ENCODE data around the gene ZNF431. TPM values are rescaled to one million over a fixed set of nuclear protein-coding genes. Genes with fewer than 3 reads are reported as not detected.

The ZNF431 gene
- total and polyA plus RNA-seq, 2 of the 4 experiments (the other 2 are of a cell fraction): 4.3 to 4.5 TPM

- TF ChIP-seq MXI1 (IDR thresholded peaks at IDR 0.05; ENCODE audit: borderline replicate concordance, low read depth, low read length) (no peak), CHD1 (IDR thresholded peaks at IDR 0.05; ENCODE audit: low read depth, low read length) (no peak), SMC3 (IDR thresholded peaks at IDR 0.05; ENCODE audit: low read depth, low read length) (no peak), RAD21 (IDR thresholded peaks at IDR 0.05; ENCODE audit: low read length) (no peak), RCOR1 (IDR thresholded peaks at IDR 0.05; ENCODE audit: insufficient replicate concordance, low read length) (no peak), NFE2L2 (IDR thresholded peaks at IDR 0.05; ENCODE audit: low read depth, low read length) (no peak), BHLHE40 (IDR thresholded peaks at IDR 0.05; ENCODE audit: low read depth, low read length) (no peak)
These were observed 15.8 kb upstream of the ZNF431 start (continued) for GRCh38 chr19:21126078-21126477.

GRCh38 chr19:21127001-21127400, 14.8 kb upstream of the ZNF431 start:
- Histone ChIP-seq H3K4me1 (ENCODE audit: control insufficient read depth, insufficient read depth, low read length) (no peaks in the 10 kb centered on the region), H2BK5ac (ENCODE audit: low read depth, low read length, poor library complexity, severe bottlenecking) (no peak overlapping the region), H2AFZ (replicated peaks; ENCODE audit: low read length, poor library complexity) (no peak overlapping the region), H3K79me1 (ENCODE audit: low read depth in 1 of 2, low read length in 2 of 2) (no peaks in the 10 kb centered on the region), H2BK120ac (ENCODE audit: low read depth, low read length) (no peak overlapping the region), H3K4me3 (ENCODE audit: insufficient read depth, low read depth, low read length) (no peak overlapping the region), H3K36me3 (ENCODE audit: control insufficient read depth, insufficient read depth, low read length) (no peaks in the 10 kb centered on the region), H3K18ac (ENCODE audit: low read depth, low read length) (no peak overlapping the region), H3K56ac (ENCODE audit: extremely low read depth, insufficient read depth, low read length) (no peak overlapping the region), H2BK15ac (ENCODE audit: low read depth, low read length) (no peak overlapping the region), H3K27me3 (ENCODE audit: control insufficient read depth, insufficient read depth, low read length) (no peaks in the 10 kb centered on the region), H3K9ac (ENCODE audit: low read depth, low read length) (no peak overlapping the region), H2BK20ac (ENCODE audit: low read depth, low read length) (no peak overlapping the region), H2AK5ac (ENCODE audit: low read depth, low read length) (no peak overlapping the region), H2AK9ac (replicated peaks; ENCODE audit: low read depth, low read length, poor library complexity) (no peak overlapping the region), H3K4ac (ENCODE audit: low read depth, low read length) (no peak overlapping the region), H4K20me1 (ENCODE audit: insufficient read depth, low read length) (no peaks in the 10 kb centered on the region), H3K9me3 (ENCODE audit: control insufficient read depth, insufficient read depth, low read length) (no peaks in the 10 kb centered on the region), H3K27ac (ENCODE audit: insufficient read depth, low read length) (no peak overlapping the region), H4K91ac (ENCODE audit: insufficient read depth, low read depth, low read length) (no peak overlapping the region), H3K9me1 (ENCODE audit: insufficient read depth, low read length) (no peaks in the 10 kb centered on the region), H3K4me2 (ENCODE audit: low read depth, low read length) (no peak overlapping the region), H3K23ac (ENCODE audit: low read depth, low read length) (no peak overlapping the region), H3K14ac (replicated peaks; ENCODE audit: low read depth, low read length) (no peak overlapping the region), H4K8ac (ENCODE audit: low read depth in 2 of 2, low read length in 2 of 2) (no peak overlapping the region), H4K5ac (ENCODE audit: low read depth, low read length) (no peak overlapping the region)
- in situ Hi-C loops (cut with MboI; ENCODE audit: low sequenced_read_pairs): no loop called here
- no TSS peak for BruUV-seq (replicated peaks)
- dilution Hi-C loops (cut with HindIII; ENCODE audit: low sequenced_read_pairs, unreplicated experiment): no loop called here
- WGBS, 2 experiments (ENCODE audit: extremely low coverage in 2 of 2, insufficient read length in 1 of 2): no CpG with 5 or more reads among the region's 2 CpGs
- POLR2A ChIA-PET (ENCODE audit: unreplicated experiment): no interaction called here
- DNase-seq (no peak), ATAC-seq (ENCODE audit: low read depth) (no peak)
- intact Hi-C loops (cut with micrococcal nuclease): no loop called here
- CTCF ChIA-PET: interaction anchor here (0.6 kb wide), 1 partner anchor 29 kb away, joined by 5 read pairs; no protein-coding TSS in a partner anchor
- no peak for TF ChIP-seq SMC3 (IDR thresholded peaks at IDR 0.05; ENCODE audit: low read depth, low read length)
- no peak for TF ChIP-seq RCOR1 (IDR thresholded peaks at IDR 0.05; ENCODE audit: insufficient replicate concordance, low read length)
- TF ChIP-seq MXI1 (IDR thresholded peaks at IDR 0.05; ENCODE audit: borderline replicate concordance, low read depth, low read length): no peak
- TF ChIP-seq USF2 (IDR thresholded peaks at IDR 0.05; ENCODE audit: low read depth, low read length): no peak
- TF ChIP-seq BHLHE40 (IDR thresholded peaks at IDR 0.05; ENCODE audit: low read depth, low read length): no peak
- TF ChIP-seq, protein P1, sequence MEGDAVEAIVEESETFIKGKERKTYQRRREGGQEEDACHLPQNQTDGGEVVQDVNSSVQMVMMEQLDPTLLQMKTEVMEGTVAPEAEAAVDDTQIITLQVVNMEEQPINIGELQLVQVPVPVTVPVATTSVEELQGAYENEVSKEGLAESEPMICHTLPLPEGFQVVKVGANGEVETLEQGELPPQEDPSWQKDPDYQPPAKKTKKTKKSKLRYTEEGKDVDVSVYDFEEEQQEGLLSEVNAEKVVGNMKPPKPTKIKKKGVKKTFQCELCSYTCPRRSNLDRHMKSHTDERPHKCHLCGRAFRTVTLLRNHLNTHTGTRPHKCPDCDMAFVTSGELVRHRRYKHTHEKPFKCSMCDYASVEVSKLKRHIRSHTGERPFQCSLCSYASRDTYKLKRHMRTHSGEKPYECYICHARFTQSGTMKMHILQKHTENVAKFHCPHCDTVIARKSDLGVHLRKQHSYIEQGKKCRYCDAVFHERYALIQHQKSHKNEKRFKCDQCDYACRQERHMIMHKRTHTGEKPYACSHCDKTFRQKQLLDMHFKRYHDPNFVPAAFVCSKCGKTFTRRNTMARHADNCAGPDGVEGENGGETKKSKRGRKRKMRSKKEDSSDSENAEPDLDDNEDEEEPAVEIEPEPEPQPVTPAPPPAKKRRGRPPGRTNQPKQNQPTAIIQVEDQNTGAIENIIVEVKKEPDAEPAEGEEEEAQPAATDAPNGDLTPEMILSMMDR (conservative IDR thresholded peaks at IDR 0.05; ENCODE audit: low read depth, low read length): no peak
- no peak for TF ChIP-seq NFE2L2 (IDR thresholded peaks at IDR 0.05; ENCODE audit: low read depth, low read length)
- TF ChIP-seq, protein P2, sequence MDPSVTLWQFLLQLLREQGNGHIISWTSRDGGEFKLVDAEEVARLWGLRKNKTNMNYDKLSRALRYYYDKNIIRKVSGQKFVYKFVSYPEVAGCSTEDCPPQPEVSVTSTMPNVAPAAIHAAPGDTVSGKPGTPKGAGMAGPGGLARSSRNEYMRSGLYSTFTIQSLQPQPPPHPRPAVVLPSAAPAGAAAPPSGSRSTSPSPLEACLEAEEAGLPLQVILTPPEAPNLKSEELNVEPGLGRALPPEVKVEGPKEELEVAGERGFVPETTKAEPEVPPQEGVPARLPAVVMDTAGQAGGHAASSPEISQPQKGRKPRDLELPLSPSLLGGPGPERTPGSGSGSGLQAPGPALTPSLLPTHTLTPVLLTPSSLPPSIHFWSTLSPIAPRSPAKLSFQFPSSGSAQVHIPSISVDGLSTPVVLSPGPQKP (IDR thresholded peaks at IDR 0.05; ENCODE audit: borderline replicate concordance, low read depth, low read length): no peak
- TF ChIP-seq CEBPB (IDR thresholded peaks at IDR 0.05; ENCODE audit: low read depth, low read length): no peak
- no peak for TF ChIP-seq RAD21 (IDR thresholded peaks at IDR 0.05; ENCODE audit: low read length)
- TF ChIP-seq FOS (IDR thresholded peaks at IDR 0.05; ENCODE audit: low read depth, low read length): no peak

Measured in IMR-90 (cell line).